GM23338 (cell line): Measurements from ENCODE around the gene ZNF385C. TPM values are rescaled to one million over a fixed set of nuclear protein-coding genes. Genes with fewer than 3 reads are reported as not detected.

ENCODE experiments used
- ATAC-seq: fragments of 200-7000 bp; cut with Tn5 transposase; 3 replicates; pipeline ENCODE4 v1.9.1; 2020
- DNase-seq: peaks from one replicate; pipeline ENCODE4 v3.0.0-alpha.2; 2015; ENCODE audit warnings: low spot score
- H2AFZ ChIP-seq: fragments of 200-600 bp; sonication (generic); 2 replicates; pipeline ENCODE4 v1.8.0; 2016; ENCODE audit warnings: antibody characterized with exemption, mild to moderate bottlenecking, moderate library complexity
- H3F3A ChIP-seq: fragments of 200-600 bp; sonication (generic); replicated peaks from 2 replicates; pipeline ENCODE4 v1.8.0; 2017; ENCODE audit warnings: antibody characterized with exemption, mixed run types, low read depth
- H3K27ac ChIP-seq: fragments of 200-600 bp; sonication (generic); 2 replicates; pipeline ENCODE4 v1.6.1; 2016; ENCODE audit warnings: low read depth
- H3K27me3 ChIP-seq: fragments of 200-600 bp; sonication (generic); 2 replicates; pipeline ENCODE4 v1.8.0; 2016; ENCODE audit warnings: mild to moderate bottlenecking, mixed run types, moderate library complexity; ENCODE audit not compliant: insufficient read depth
- H3K36me3 ChIP-seq: fragments of 200-600 bp; sonication (generic); 2 replicates; pipeline ENCODE4 v1.8.0; 2016; ENCODE audit warnings: mild to moderate bottlenecking; ENCODE audit not compliant: insufficient read depth
- H3K4me1 ChIP-seq: fragments of 200-600 bp; sonication (generic); 2 replicates; pipeline ENCODE4 v1.8.0; 2016; ENCODE audit warnings: mild to moderate bottlenecking, moderate library complexity; ENCODE audit not compliant: insufficient read depth
- H3K4me2 ChIP-seq: fragments of 200-600 bp; sonication (generic); 2 replicates; pipeline ENCODE4 v1.7.1; 2017; ENCODE audit warnings: mixed run types
- H3K4me3 ChIP-seq: fragments of 200-600 bp; sonication (generic); 2 replicates; pipeline ENCODE4 v1.6.1; 2016; ENCODE audit warnings: mixed run types
- H3K79me2 ChIP-seq: fragments of 200-600 bp; sonication (generic); replicated peaks from 2 replicates; pipeline ENCODE4 v1.8.0; 2017; ENCODE audit warnings: mild to moderate bottlenecking; ENCODE audit not compliant: insufficient read depth
- H3K9me2 ChIP-seq: fragments of 200-600 bp; sonication (generic); 2 replicates; pipeline ENCODE4 v1.8.0; 2017; ENCODE audit not compliant: insufficient read depth
- H4K20me1 ChIP-seq: fragments of 200-600 bp; sonication (generic); replicated peaks from 2 replicates; pipeline ENCODE4 v1.8.0; 2017; ENCODE audit warnings: mild to moderate bottlenecking; ENCODE audit not compliant: insufficient read depth
- H3K27ac Mint-ChIP-seq: 2 replicates; pipeline ENCODE4 v1.8.0; 2020; ENCODE audit warnings: inconsistent platforms, mild to moderate bottlenecking, moderate library complexity, mixed read lengths
- H3K27me3 Mint-ChIP-seq: 3 replicates; pipeline ENCODE4 v1.8.0; 2022; ENCODE audit warnings: low read depth, mild to moderate bottlenecking, moderate library complexity, mixed read lengths, inconsistent platforms; ENCODE audit not compliant: insufficient read depth, poor library complexity
- H3K36me3 Mint-ChIP-seq: 3 replicates; pipeline ENCODE4 v1.8.0; 2021; ENCODE audit warnings: low read depth, mild to moderate bottlenecking, inconsistent platforms, moderate library complexity, mixed read lengths
- H3K4me1 Mint-ChIP-seq: 3 replicates; pipeline ENCODE4 v1.8.0; 2020; ENCODE audit warnings: mild to moderate bottlenecking, inconsistent platforms, mixed read lengths
- H3K4me3 Mint-ChIP-seq: 3 replicates; pipeline ENCODE4 v1.8.0; 2021; ENCODE audit warnings: moderate library complexity, mild to moderate bottlenecking, inconsistent platforms, mixed read lengths
- H3K9me3 Mint-ChIP-seq: 3 replicates; pipeline ENCODE4 v1.8.0; 2020; ENCODE audit warnings: moderate library complexity, mild to moderate bottlenecking, inconsistent platforms, mixed read lengths
- CREB1 ChIP-seq: fragments of 250-450 bp; sonication (Bioruptor Pico); IDR thresholded peaks from 2 replicates; pipeline ENCODE4 v1.5.0; 2020; ENCODE audit warnings: low read depth, mild to moderate bottlenecking, moderate library complexity
- ETS1 ChIP-seq: IDR thresholded peaks from 2 replicates; pipeline ENCODE4 v1.6.1; 2016; ENCODE audit warnings: antibody characterized with exemption
- EZH2 ChIP-seq: fragments of 200-600 bp; sonication (generic); IDR thresholded peaks from one replicate; pipeline ENCODE4 v1.8.0; 2017; ENCODE audit warnings: antibody characterized with exemption, mild to moderate bottlenecking, low read depth; ENCODE audit not compliant: unreplicated experiment
- EZH2phosphoT487 ChIP-seq: fragments of 200-600 bp; sonication (generic); IDR thresholded peaks from one replicate; pipeline ENCODE4 v1.8.1; 2018; ENCODE audit warnings: antibody characterized with exemption; ENCODE audit not compliant: unreplicated experiment
- JUNB ChIP-seq: IDR thresholded peaks from one replicate; pipeline ENCODE4 v1.6.1; 2016; ENCODE audit warnings: antibody characterized with exemption; ENCODE audit not compliant: unreplicated experiment
- NANOG ChIP-seq: IDR thresholded peaks from 2 replicates; pipeline ENCODE4 v1.6.1; 2016; ENCODE audit warnings: antibody characterized with exemption, borderline replicate concordance
- POLR2AphosphoS5 ChIP-seq: IDR thresholded peaks from 2 replicates; pipeline ENCODE4 v1.6.1; 2016; ENCODE audit warnings: antibody characterized with exemption, low read depth
- STAT1 ChIP-seq: IDR thresholded peaks from one replicate; pipeline ENCODE4 v1.6.1; 2016; ENCODE audit warnings: antibody characterized with exemption; ENCODE audit not compliant: unreplicated experiment
- ZNF114 ChIP-seq: fragments of 250-450 bp; sonication (Bioruptor Pico); IDR thresholded peaks from 2 replicates; pipeline ENCODE4 v1.5.0; 2020; ENCODE audit warnings: mild to moderate bottlenecking, moderate library complexity
- ZNF331 ChIP-seq: fragments of 250-450 bp; sonication (Bioruptor Pico); IDR thresholded peaks from 2 replicates; pipeline ENCODE4 v1.5.0; 2020; ENCODE audit warnings: low read depth, mild to moderate bottlenecking, moderate library complexity
- polyA plus RNA-seq: library from polyadenylated mRNA; unstranded; fragments of >200 nt; fragmentation: Nextera tagmentation; extraction: Ambion mirVana; gene quantifications from 2 replicates; pipeline ENCODE4 v1.2.1, GENCODE V29; 2016
- total RNA-seq: library from RNA; depleted of rRNA; stranded (reverse); fragments of >200 nt; shearing (Covaris generic); gene quantifications from 2 replicates; pipeline ENCODE4 v1.2.3, GENCODE V29; 2014
- TF ChIP-seq, protein P1 (sequence below), 2 experiments: fragments of 200-600 bp in 1 of 2; sonication (generic) in 1 of 2; conservative IDR thresholded peaks; 2 replicates each; pipeline versions ENCODE4 v1.5.1 to v1.6.1; 2016 to 2017; ENCODE audit warnings: antibody characterized with exemption in 2 of 2, low read depth in 2 of 2, mild to moderate bottlenecking in 2 of 2, moderate library complexity in 1 of 2
- TF ChIP-seq, protein P2 (sequence below): fragments of 250-450 bp; sonication (Bioruptor Pico); IDR thresholded peaks from 2 replicates; pipeline ENCODE4 v1.5.0; 2020; ENCODE audit warnings: mild to moderate bottlenecking, moderate library complexity

The ZNF385C gene
- total and polyA plus RNA-seq, 2 experiments from 2014 or later: 1.9 to 3.1 TPM

DNA sequence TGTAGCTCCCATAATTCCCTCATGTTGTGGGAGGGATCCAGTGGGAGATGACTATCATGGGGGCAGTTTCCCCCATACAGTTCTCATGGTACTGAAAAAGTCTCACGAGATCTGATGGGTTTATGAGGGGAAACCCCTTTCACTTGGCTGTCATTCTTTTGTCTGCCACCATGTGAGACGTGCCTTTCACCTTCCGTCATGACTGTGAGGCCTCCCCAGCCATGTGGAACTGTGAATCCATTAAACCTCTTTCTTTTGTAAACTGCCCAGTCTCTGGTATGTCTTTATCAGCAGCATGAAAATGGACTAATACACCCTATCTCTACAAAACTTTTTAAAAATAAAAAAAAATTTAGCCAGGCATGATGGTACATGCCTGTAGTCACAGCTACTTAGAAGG, 41.6 kb downstream of the ZNF385C start:
- Histone ChIP-seq H3K36me3 (no peaks in the 10 kb centered on the region), H3K27me3 (no peaks in the 10 kb centered on the region), H3K4me2 (no peak overlapping the region), H3K79me2 (no peaks in the 10 kb centered on the region), H2AFZ (no peak overlapping the region), H3K27ac (no peak overlapping the region), H3K4me1 (peaks cover 22% of the 10 kb centered on the region), H3K4me3 (no peak overlapping the region), H4K20me1 (no peaks in the 10 kb centered on the region), H3K9me2 (no peaks in the 10 kb centered on the region), H3F3A (no peaks in the 10 kb centered on the region)
- no peak for DNase-seq
- H3K4me3 Mint-ChIP-seq: no peak overlapping the region
- no peak for ATAC-seq
- no peak overlapping the region for H3K27ac Mint-ChIP-seq
- no peaks in the 10 kb centered on the region for H3K9me3 Mint-ChIP-seq
- peaks cover 22% of the 10 kb centered on the region for H3K27me3 Mint-ChIP-seq
- no peaks in the 10 kb centered on the region; the same call in 2 of the 3 replicates for H3K36me3 Mint-ChIP-seq
- H3K4me1 Mint-ChIP-seq: peaks cover 45% of the 10 kb centered on the region
- TF ChIP-seq EZH2: no peak
- no peak for TF ChIP-seq CREB1 (CRISPR knock-in tag)
- TF ChIP-seq NANOG: no peak
- no peak for TF ChIP-seq ZNF114 (CRISPR knock-in tag)
- no peak for TF ChIP-seq EZH2phosphoT487
- TF ChIP-seq ZNF331 (CRISPR knock-in tag): no peak
- TF ChIP-seq, protein P1, sequence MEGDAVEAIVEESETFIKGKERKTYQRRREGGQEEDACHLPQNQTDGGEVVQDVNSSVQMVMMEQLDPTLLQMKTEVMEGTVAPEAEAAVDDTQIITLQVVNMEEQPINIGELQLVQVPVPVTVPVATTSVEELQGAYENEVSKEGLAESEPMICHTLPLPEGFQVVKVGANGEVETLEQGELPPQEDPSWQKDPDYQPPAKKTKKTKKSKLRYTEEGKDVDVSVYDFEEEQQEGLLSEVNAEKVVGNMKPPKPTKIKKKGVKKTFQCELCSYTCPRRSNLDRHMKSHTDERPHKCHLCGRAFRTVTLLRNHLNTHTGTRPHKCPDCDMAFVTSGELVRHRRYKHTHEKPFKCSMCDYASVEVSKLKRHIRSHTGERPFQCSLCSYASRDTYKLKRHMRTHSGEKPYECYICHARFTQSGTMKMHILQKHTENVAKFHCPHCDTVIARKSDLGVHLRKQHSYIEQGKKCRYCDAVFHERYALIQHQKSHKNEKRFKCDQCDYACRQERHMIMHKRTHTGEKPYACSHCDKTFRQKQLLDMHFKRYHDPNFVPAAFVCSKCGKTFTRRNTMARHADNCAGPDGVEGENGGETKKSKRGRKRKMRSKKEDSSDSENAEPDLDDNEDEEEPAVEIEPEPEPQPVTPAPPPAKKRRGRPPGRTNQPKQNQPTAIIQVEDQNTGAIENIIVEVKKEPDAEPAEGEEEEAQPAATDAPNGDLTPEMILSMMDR (conservative IDR thresholded peaks at IDR 0.05; ENCODE audit: low read depth in 2 of 2): no peak
- no peak for TF ChIP-seq STAT1
- TF ChIP-seq ETS1: no peak
- TF ChIP-seq JUNB: no peak
- TF ChIP-seq POLR2AphosphoS5: no peak
- TF ChIP-seq, protein P2, sequence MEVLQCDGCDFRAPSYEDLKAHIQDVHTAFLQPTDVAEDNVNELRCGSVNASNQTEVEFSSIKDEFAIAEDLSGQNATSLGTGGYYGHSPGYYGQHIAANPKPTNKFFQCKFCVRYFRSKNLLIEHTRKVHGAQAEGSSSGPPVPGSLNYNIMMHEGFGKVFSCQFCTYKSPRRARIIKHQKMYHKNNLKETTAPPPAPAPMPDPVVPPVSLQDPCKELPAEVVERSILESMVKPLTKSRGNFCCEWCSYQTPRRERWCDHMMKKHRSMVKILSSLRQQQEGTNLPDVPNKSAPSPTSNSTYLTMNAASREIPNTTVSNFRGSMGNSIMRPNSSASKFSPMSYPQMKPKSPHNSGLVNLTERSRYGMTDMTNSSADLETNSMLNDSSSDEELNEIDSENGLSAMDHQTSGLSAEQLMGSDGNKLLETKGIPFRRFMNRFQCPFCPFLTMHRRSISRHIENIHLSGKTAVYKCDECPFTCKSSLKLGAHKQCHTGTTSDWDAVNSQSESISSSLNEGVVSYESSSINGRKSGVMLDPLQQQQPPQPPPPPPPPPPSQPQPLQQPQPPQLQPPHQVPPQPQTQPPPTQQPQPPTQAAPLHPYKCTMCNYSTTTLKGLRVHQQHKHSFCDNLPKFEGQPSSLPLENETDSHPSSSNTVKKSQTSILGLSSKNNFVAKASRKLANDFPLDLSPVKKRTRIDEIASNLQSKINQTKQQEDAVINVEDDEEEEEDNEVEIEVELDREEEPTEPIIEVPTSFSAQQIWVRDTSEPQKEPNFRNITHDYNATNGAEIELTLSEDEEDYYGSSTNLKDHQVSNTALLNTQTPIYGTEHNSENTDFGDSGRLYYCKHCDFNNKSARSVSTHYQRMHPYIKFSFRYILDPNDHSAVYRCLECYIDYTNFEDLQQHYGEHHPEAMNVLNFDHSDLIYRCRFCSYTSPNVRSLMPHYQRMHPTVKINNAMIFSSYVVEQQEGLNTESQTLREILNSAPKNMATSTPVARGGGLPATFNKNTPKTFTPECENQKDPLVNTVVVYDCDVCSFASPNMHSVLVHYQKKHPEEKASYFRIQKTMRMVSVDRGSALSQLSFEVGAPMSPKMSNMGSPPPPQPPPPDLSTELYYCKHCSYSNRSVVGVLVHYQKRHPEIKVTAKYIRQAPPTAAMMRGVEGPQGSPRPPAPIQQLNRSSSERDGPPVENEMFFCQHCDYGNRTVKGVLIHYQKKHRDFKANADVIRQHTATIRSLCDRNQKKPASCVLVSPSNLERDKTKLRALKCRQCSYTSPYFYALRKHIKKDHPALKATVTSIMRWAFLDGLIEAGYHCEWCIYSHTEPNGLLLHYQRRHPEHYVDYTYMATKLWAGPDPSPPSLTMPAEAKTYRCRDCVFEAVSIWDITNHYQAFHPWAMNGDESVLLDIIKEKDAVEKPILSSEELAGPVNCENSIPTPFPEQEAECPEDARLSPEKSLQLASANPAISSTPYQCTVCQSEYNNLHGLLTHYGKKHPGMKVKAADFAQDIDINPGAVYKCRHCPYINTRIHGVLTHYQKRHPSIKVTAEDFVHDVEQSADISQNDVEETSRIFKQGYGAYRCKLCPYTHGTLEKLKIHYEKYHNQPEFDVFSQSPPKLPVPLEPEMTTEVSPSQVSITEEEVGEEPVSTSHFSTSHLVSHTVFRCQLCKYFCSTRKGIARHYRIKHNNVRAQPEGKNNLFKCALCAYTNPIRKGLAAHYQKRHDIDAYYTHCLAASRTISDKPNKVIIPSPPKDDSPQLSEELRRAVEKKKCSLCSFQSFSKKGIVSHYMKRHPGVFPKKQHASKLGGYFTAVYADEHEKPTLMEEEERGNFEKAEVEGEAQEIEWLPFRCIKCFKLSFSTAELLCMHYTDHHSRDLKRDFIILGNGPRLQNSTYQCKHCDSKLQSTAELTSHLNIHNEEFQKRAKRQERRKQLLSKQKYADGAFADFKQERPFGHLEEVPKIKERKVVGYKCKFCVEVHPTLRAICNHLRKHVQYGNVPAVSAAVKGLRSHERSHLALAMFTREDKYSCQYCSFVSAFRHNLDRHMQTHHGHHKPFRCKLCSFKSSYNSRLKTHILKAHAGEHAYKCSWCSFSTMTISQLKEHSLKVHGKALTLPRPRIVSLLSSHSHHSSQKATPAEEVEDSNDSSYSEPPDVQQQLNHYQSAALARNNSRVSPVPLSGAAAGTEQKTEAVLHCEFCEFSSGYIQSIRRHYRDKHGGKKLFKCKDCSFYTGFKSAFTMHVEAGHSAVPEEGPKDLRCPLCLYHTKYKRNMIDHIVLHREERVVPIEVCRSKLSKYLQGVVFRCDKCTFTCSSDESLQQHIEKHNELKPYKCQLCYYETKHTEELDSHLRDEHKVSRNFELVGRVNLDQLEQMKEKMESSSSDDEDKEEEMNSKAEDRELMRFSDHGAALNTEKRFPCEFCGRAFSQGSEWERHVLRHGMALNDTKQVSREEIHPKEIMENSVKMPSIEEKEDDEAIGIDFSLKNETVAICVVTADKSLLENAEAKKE (CRISPR knock-in tag): no peak
